DMS79 treated with DMSO at 0.1 percent for 48 hours (cell line): ENCODE data around the gene HLA-DQA2.
"Not testable (repeated sequence)": the region's sequence is repeated elsewhere in the genome, so short reads cannot be mapped to it uniquely, and the experiment has no call there.

Experiments
- DNase-seq: peaks from one replicate; lab custom pipeline; 2025; lab: John Stamatoyannopoulos, UW

HLA-DQA2 gene

GRCh38 chr6:32741031-32741960 lies at the start of gene HLA-DQA2:
Gene HLA-DQA2 (plus strand): TSS chr6:32741391. CDS start chr6:32741444, 53 bp downstream.
- DNase-seq = no peak

- no peak for DNase-seq
Measured at GRCh38 chr6:32692019-32692418, 49.2 kb upstream of the HLA-DQA2 start.

- no peak for DNase-seq
Measured at GRCh38 chr6:32697031-32697430, 44.2 kb upstream of the HLA-DQA2 start.

GRCh38 chr6:32700391-32701040 lies 40.7 kb upstream of the HLA-DQA2 start:
- DNase-seq = peak; percentile 50

- DNase-seq = no peak
Measured at GRCh38 chr6:32703347-32703746, 37.8 kb upstream of the HLA-DQA2 start.

- not testable (repeated sequence) for DNase-seq
Measured at GRCh38 chr6:32705164-32705563, 36.0 kb upstream of the HLA-DQA2 start.

GRCh38 chr6:32709625-32710024 lies 31.6 kb upstream of the HLA-DQA2 start:
- DNase-seq = no peak

- DNase-seq = no peak
Measured at GRCh38 chr6:32713241-32713640, 27.9 kb upstream of the HLA-DQA2 start.

GRCh38 chr6:32716396-32716795 lies 24.8 kb upstream of the HLA-DQA2 start:
- no peak for DNase-seq

GRCh38 chr6:32718879-32719278 lies 22.3 kb upstream of the HLA-DQA2 start:
- DNase-seq = no peak

GRCh38 chr6:32738126-32738525 lies 3.1 kb upstream of the HLA-DQA2 start:
- DNase-seq = no peak

- DNase-seq = no peak
Measured at GRCh38 chr6:32742374-32742773, 1.2 kb downstream of the HLA-DQA2 start.

- DNase-seq = no peak
Measured at GRCh38 chr6:32744776-32745175, 3.6 kb downstream of the HLA-DQA2 start.

- not testable (repeated sequence) for DNase-seq
Measured at GRCh38 chr6:32745649-32746048, 4.5 kb downstream of the HLA-DQA2 start.

- no peak for DNase-seq
Measured at GRCh38 chr6:32752580-32752979, 11.4 kb downstream of the HLA-DQA2 start.

GRCh38 chr6:32759669-32760068 lies 18.5 kb downstream of the HLA-DQA2 start:
- no peak for DNase-seq

- DNase-seq = no peak
Measured at GRCh38 chr6:32761072-32761471, 19.9 kb downstream of the HLA-DQA2 start.

- no peak for DNase-seq
Measured at GRCh38 chr6:32761548-32761947, 20.4 kb downstream of the HLA-DQA2 start.

- DNase-seq = no peak
Measured at GRCh38 chr6:32763421-32763820, 22.2 kb downstream of the HLA-DQA2 start, which contains the start of gene HLA-DQB2. Gene HLA-DQB2 (minus strand): TSS chr6:32763532. CDS start chr6:32763470, 62 bp downstream.

- peak; percentile 91 for DNase-seq
Measured at GRCh38 chr6:32764048-32764447, 22.9 kb downstream of the HLA-DQA2 start.

GRCh38 chr6:32772656-32773055 lies 31.5 kb downstream of the HLA-DQA2 start:
- no peak for DNase-seq

- no peak for DNase-seq
Measured at GRCh38 chr6:32774426-32774825, 33.2 kb downstream of the HLA-DQA2 start.

GRCh38 chr6:32775071-32775470 lies 33.9 kb downstream of the HLA-DQA2 start:
- DNase-seq = no peak
